GM23338 (cell line): Measurements from ENCODE around the gene SRSF11. TPM values are rescaled to one million over a fixed set of nuclear protein-coding genes. Genes with fewer than 3 reads are reported as not detected.

ENCODE experiments used
- ATAC-seq: fragments of 200-7000 bp; cut with Tn5 transposase; 3 replicates; pipeline ENCODE4 v1.9.1; 2020
- DNase-seq: peaks from one replicate; pipeline ENCODE4 v3.0.0-alpha.2; 2015; ENCODE audit warnings: low spot score
- H2AFZ ChIP-seq: fragments of 200-600 bp; sonication (generic); 2 replicates; pipeline ENCODE4 v1.8.0; 2016; ENCODE audit warnings: antibody characterized with exemption, mild to moderate bottlenecking, moderate library complexity
- H3F3A ChIP-seq: fragments of 200-600 bp; sonication (generic); replicated peaks from 2 replicates; pipeline ENCODE4 v1.8.0; 2017; ENCODE audit warnings: antibody characterized with exemption, mixed run types, low read depth
- H3K27ac ChIP-seq: fragments of 200-600 bp; sonication (generic); 2 replicates; pipeline ENCODE4 v1.6.1; 2016; ENCODE audit warnings: low read depth
- H3K27me3 ChIP-seq: fragments of 200-600 bp; sonication (generic); 2 replicates; pipeline ENCODE4 v1.8.0; 2016; ENCODE audit warnings: mild to moderate bottlenecking, mixed run types, moderate library complexity; ENCODE audit not compliant: insufficient read depth
- H3K36me3 ChIP-seq: fragments of 200-600 bp; sonication (generic); 2 replicates; pipeline ENCODE4 v1.8.0; 2016; ENCODE audit warnings: mild to moderate bottlenecking; ENCODE audit not compliant: insufficient read depth
- H3K4me1 ChIP-seq: fragments of 200-600 bp; sonication (generic); 2 replicates; pipeline ENCODE4 v1.8.0; 2016; ENCODE audit warnings: mild to moderate bottlenecking, moderate library complexity; ENCODE audit not compliant: insufficient read depth
- H3K4me2 ChIP-seq: fragments of 200-600 bp; sonication (generic); 2 replicates; pipeline ENCODE4 v1.7.1; 2017; ENCODE audit warnings: mixed run types
- H3K4me3 ChIP-seq: fragments of 200-600 bp; sonication (generic); 2 replicates; pipeline ENCODE4 v1.6.1; 2016; ENCODE audit warnings: mixed run types
- H3K79me2 ChIP-seq: fragments of 200-600 bp; sonication (generic); replicated peaks from 2 replicates; pipeline ENCODE4 v1.8.0; 2017; ENCODE audit warnings: mild to moderate bottlenecking; ENCODE audit not compliant: insufficient read depth
- H3K9me2 ChIP-seq: fragments of 200-600 bp; sonication (generic); 2 replicates; pipeline ENCODE4 v1.8.0; 2017; ENCODE audit not compliant: insufficient read depth
- H4K20me1 ChIP-seq: fragments of 200-600 bp; sonication (generic); replicated peaks from 2 replicates; pipeline ENCODE4 v1.8.0; 2017; ENCODE audit warnings: mild to moderate bottlenecking; ENCODE audit not compliant: insufficient read depth
- H3K27ac Mint-ChIP-seq: 2 replicates; pipeline ENCODE4 v1.8.0; 2020; ENCODE audit warnings: inconsistent platforms, mild to moderate bottlenecking, moderate library complexity, mixed read lengths
- H3K27me3 Mint-ChIP-seq: 3 replicates; pipeline ENCODE4 v1.8.0; 2022; ENCODE audit warnings: low read depth, mild to moderate bottlenecking, moderate library complexity, mixed read lengths, inconsistent platforms; ENCODE audit not compliant: insufficient read depth, poor library complexity
- H3K36me3 Mint-ChIP-seq: 3 replicates; pipeline ENCODE4 v1.8.0; 2021; ENCODE audit warnings: low read depth, mild to moderate bottlenecking, inconsistent platforms, moderate library complexity, mixed read lengths
- H3K4me1 Mint-ChIP-seq: 3 replicates; pipeline ENCODE4 v1.8.0; 2020; ENCODE audit warnings: mild to moderate bottlenecking, inconsistent platforms, mixed read lengths
- H3K4me3 Mint-ChIP-seq: 3 replicates; pipeline ENCODE4 v1.8.0; 2021; ENCODE audit warnings: moderate library complexity, mild to moderate bottlenecking, inconsistent platforms, mixed read lengths
- H3K9me3 Mint-ChIP-seq: 3 replicates; pipeline ENCODE4 v1.8.0; 2020; ENCODE audit warnings: moderate library complexity, mild to moderate bottlenecking, inconsistent platforms, mixed read lengths
- CREB1 ChIP-seq: fragments of 250-450 bp; sonication (Bioruptor Pico); IDR thresholded peaks from 2 replicates; pipeline ENCODE4 v1.5.0; 2020; ENCODE audit warnings: low read depth, mild to moderate bottlenecking, moderate library complexity
- CTCF ChIP-seq, 2 experiments: fragments of 200-600 bp in 1 of 2; sonication (generic) in 1 of 2; conservative IDR thresholded peaks; 2 replicates each; pipeline versions ENCODE4 v1.5.1 to v1.6.1; 2016 to 2017; ENCODE audit warnings: antibody characterized with exemption in 2 of 2, low read depth in 2 of 2, mild to moderate bottlenecking in 2 of 2, moderate library complexity in 1 of 2
- ETS1 ChIP-seq: IDR thresholded peaks from 2 replicates; pipeline ENCODE4 v1.6.1; 2016; ENCODE audit warnings: antibody characterized with exemption
- EZH2 ChIP-seq: fragments of 200-600 bp; sonication (generic); IDR thresholded peaks from one replicate; pipeline ENCODE4 v1.8.0; 2017; ENCODE audit warnings: antibody characterized with exemption, mild to moderate bottlenecking, low read depth; ENCODE audit not compliant: unreplicated experiment
- EZH2phosphoT487 ChIP-seq: fragments of 200-600 bp; sonication (generic); IDR thresholded peaks from one replicate; pipeline ENCODE4 v1.8.1; 2018; ENCODE audit warnings: antibody characterized with exemption; ENCODE audit not compliant: unreplicated experiment
- NANOG ChIP-seq: IDR thresholded peaks from 2 replicates; pipeline ENCODE4 v1.6.1; 2016; ENCODE audit warnings: antibody characterized with exemption, borderline replicate concordance
- POLR2AphosphoS5 ChIP-seq: IDR thresholded peaks from 2 replicates; pipeline ENCODE4 v1.6.1; 2016; ENCODE audit warnings: antibody characterized with exemption, low read depth
- REST ChIP-seq: IDR thresholded peaks from one replicate; pipeline ENCODE4 v1.6.1; 2018; ENCODE audit warnings: antibody characterized with exemption; ENCODE audit not compliant: unreplicated experiment
- STAT1 ChIP-seq: IDR thresholded peaks from one replicate; pipeline ENCODE4 v1.6.1; 2016; ENCODE audit warnings: antibody characterized with exemption; ENCODE audit not compliant: unreplicated experiment
- ZNF114 ChIP-seq: fragments of 250-450 bp; sonication (Bioruptor Pico); IDR thresholded peaks from 2 replicates; pipeline ENCODE4 v1.5.0; 2020; ENCODE audit warnings: mild to moderate bottlenecking, moderate library complexity
- ZNF331 ChIP-seq: fragments of 250-450 bp; sonication (Bioruptor Pico); IDR thresholded peaks from 2 replicates; pipeline ENCODE4 v1.5.0; 2020; ENCODE audit warnings: low read depth, mild to moderate bottlenecking, moderate library complexity
- ZNF462 ChIP-seq: fragments of 250-450 bp; sonication (Bioruptor Pico); IDR thresholded peaks from 2 replicates; pipeline ENCODE4 v1.5.0; 2020; ENCODE audit warnings: mild to moderate bottlenecking, moderate library complexity
- polyA plus RNA-seq: library from polyadenylated mRNA; unstranded; fragments of >200 nt; fragmentation: Nextera tagmentation; extraction: Ambion mirVana; gene quantifications from 2 replicates; pipeline ENCODE4 v1.2.1, GENCODE V29; 2016
- total RNA-seq: library from RNA; depleted of rRNA; stranded (reverse); fragments of >200 nt; shearing (Covaris generic); gene quantifications from 2 replicates; pipeline ENCODE4 v1.2.3, GENCODE V29; 2014

Gene SRSF11
- total and polyA plus RNA-seq, 2 experiments from 2014 or later: 182 to 372 TPM

GRCh38 chr1:70210820-70211219 is 10.4 kb upstream of the SRSF11 start (continued):
- TF ChIP-seq ZNF462 (CRISPR knock-in tag): no peak

DNA sequence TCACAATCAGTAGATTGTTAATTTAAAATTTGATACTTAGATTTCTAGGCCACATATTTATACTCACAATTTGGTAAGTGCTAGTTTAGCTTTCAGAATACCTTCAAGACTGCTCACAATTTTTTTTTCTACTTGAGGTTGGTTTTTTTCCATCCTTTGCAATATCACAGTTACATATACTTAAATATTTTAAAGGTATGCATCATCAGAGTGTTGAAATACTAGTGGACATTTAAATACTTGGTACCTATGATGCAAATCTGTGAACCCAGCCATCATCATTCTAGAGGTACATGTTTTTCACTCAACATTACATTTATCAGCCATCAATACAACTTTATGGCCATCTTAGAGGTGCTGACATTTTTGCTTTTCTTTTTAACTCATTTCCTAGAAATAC is 9.6 kb upstream of the SRSF11 start:
- Histone ChIP-seq H3K27me3 (no peaks in the 10 kb centered on the region), H3K4me3 (no peak overlapping the region), H3K4me2 (no peak overlapping the region), H2AFZ (no peak overlapping the region), H3K4me1 (peaks cover 2% of the 10 kb centered on the region), H3K79me2 (peaks cover 100% of the 10 kb centered on the region), H3F3A (no peaks in the 10 kb centered on the region), H3K9me2 (no peaks in the 10 kb centered on the region), H3K36me3 (no peaks in the 10 kb centered on the region), H4K20me1 (peaks cover 4% of the 10 kb centered on the region; the same call in 1 of the 2 replicates), H3K27ac (no peak overlapping the region)
- Mint-ChIP-seq H3K4me1 (peaks cover 3% of the 10 kb centered on the region; the same call in 1 of the 3 replicates), H3K9me3 (no peaks in the 10 kb centered on the region), H3K36me3 (peaks cover 4% of the 10 kb centered on the region; the same call in 1 of the 3 replicates), H3K27me3 (no peaks in the 10 kb centered on the region), H3K4me3 (no peak overlapping the region), H3K27ac (no peak overlapping the region)
- no peak for ATAC-seq
- DNase-seq: no peak
- no peak for TF ChIP-seq REST
- TF ChIP-seq EZH2phosphoT487: no peak
- no peak for TF ChIP-seq STAT1
- no peak for TF ChIP-seq ETS1
- TF ChIP-seq NANOG: no peak
- TF ChIP-seq CTCF (conservative IDR thresholded peaks at IDR 0.05; ENCODE audit: low read depth in 2 of 2): no peak
- no peak for TF ChIP-seq EZH2
- TF ChIP-seq ZNF114 (CRISPR knock-in tag): no peak
- TF ChIP-seq ZNF331 (CRISPR knock-in tag): no peak
- TF ChIP-seq CREB1: no peak
- TF ChIP-seq POLR2AphosphoS5: no peak
